Activated T-cell treated with anti-CD3 and anti-CD28 coated beads for 24 hours (primary cell): ENCODE data around the gene TMEM18.

Experiments
- DNase-seq: peaks from one replicate; pipeline ENCODE4 v3.0.0-alpha.2; 2020; ENCODE audit warnings: low read depth

TMEM18 gene

GRCh38 chr2:633371-633770, 43.8 kb downstream of the TMEM18 start:
- no peak for DNase-seq

GRCh38 chr2:632471-632870, 44.7 kb downstream of the TMEM18 start:
- no peak for DNase-seq

GRCh38 chr2:631741-632140, 45.5 kb downstream of the TMEM18 start:
- no peak for DNase-seq

- no peak for DNase-seq
Observed at GRCh38 chr2:630451-631320, 46.5 kb downstream of the TMEM18 start.

- no peak for DNase-seq
Observed at GRCh38 chr2:629961-630360, 47.2 kb downstream of the TMEM18 start.

GRCh38 chr2:628651-629050, 48.6 kb downstream of the TMEM18 start:
- DNase-seq = no peak

- DNase-seq = no peak
Observed at GRCh38 chr2:627926-628560, 49.2 kb downstream of the TMEM18 start.

- DNase-seq = no peak
Observed at GRCh38 chr2:627340-627709, 49.9 kb downstream of the TMEM18 start.

GRCh38 chr2:626491-627339, 50.5 kb downstream of the TMEM18 start:
- DNase-seq = no peak

- DNase-seq = no peak
Observed at GRCh38 chr2:625415-626333, 51.5 kb downstream of the TMEM18 start.

GRCh38 chr2:624551-625347, 52.5 kb downstream of the TMEM18 start:
- DNase-seq = no peak

- DNase-seq = no peak
Observed at GRCh38 chr2:624096-624495, 53.1 kb downstream of the TMEM18 start.

GRCh38 chr2:623130-623922, 53.9 kb downstream of the TMEM18 start:
- DNase-seq = no peak

GRCh38 chr2:622357-622756, 54.8 kb downstream of the TMEM18 start:
- no peak for DNase-seq

- no peak for DNase-seq
Observed at GRCh38 chr2:621303-622099, 55.7 kb downstream of the TMEM18 start.

GRCh38 chr2:620471-621302, 56.5 kb downstream of the TMEM18 start:
- no peak for DNase-seq

- DNase-seq = no peak
Observed at GRCh38 chr2:620004-620403, 57.2 kb downstream of the TMEM18 start.

- no peak for DNase-seq
Observed at GRCh38 chr2:618422-618990, 58.7 kb downstream of the TMEM18 start.
